ENCODE results near the gene ACSS2.
"Not testable (repeated sequence)": the region's sequence is repeated elsewhere in the genome, so short reads cannot be mapped to it uniquely, and the experiment has no call there.

Gene ACSS2

GRCh38 chr20:34875642-34876405, 588 bp upstream of the ACSS2 start:
- peak; percentile 95 for DNase-seq

- DNase-seq, result no peak
These were observed 3.9 kb downstream of the ACSS2 start for GRCh38 chr20:34880215-34880850.

GRCh38 chr20:34880971-34881370, 4.6 kb downstream of the ACSS2 start:
- DNase-seq, result not testable (repeated sequence)

GRCh38 chr20:34881689-34882088, 5.3 kb downstream of the ACSS2 start:
- DNase-seq, result no peak

- DNase-seq, result peak; percentile 43
These were observed 6.8 kb downstream of the ACSS2 start for GRCh38 chr20:34883087-34883688.

- DNase-seq, result no peak
These were observed 7.4 kb downstream of the ACSS2 start for GRCh38 chr20:34883809-34884208.

GRCh38 chr20:34884260-34884659, 7.8 kb downstream of the ACSS2 start:
- no peak for DNase-seq

GRCh38 chr20:34886122-34886521, 9.7 kb downstream of the ACSS2 start:
- DNase-seq, result no peak

- no peak for DNase-seq
These were observed 10.6 kb downstream of the ACSS2 start for GRCh38 chr20:34887023-34887422.

- DNase-seq, result no peak
These were observed 12.1 kb downstream of the ACSS2 start for GRCh38 chr20:34888468-34888867.

GRCh38 chr20:34891166-34892062, 15.0 kb downstream of the ACSS2 start:
- DNase-seq, result no peak

- no peak for DNase-seq
These were observed 16.3 kb downstream of the ACSS2 start for GRCh38 chr20:34892671-34893070.

- no peak for DNase-seq
These were observed 18.3 kb downstream of the ACSS2 start for GRCh38 chr20:34894723-34895122.

GRCh38 chr20:34895465-34895864, 19.1 kb downstream of the ACSS2 start:
- no peak for DNase-seq

- no peak for DNase-seq
These were observed 19.7 kb downstream of the ACSS2 start for GRCh38 chr20:34896086-34896621.

- not testable (repeated sequence) for DNase-seq
These were observed 21.7 kb downstream of the ACSS2 start for GRCh38 chr20:34898129-34898528.

- DNase-seq, result not testable (repeated sequence)
These were observed 22.3 kb downstream of the ACSS2 start for GRCh38 chr20:34898731-34899130.

- no peak for DNase-seq
These were observed 27.8 kb downstream of the ACSS2 start for GRCh38 chr20:34904202-34904621.

- peak; percentile 71 for DNase-seq
These were observed 31.4 kb downstream of the ACSS2 start for GRCh38 chr20:34907616-34908469.

GRCh38 chr20:34915131-34915530, 38.7 kb downstream of the ACSS2 start:
- DNase-seq, result no peak

- DNase-seq, result no peak
These were observed 39.5 kb downstream of the ACSS2 start for GRCh38 chr20:34915749-34916455.
